Mammary epithelial cell (primary cell): ENCODE measurements around the gene ELAVL2.

ENCODE experiments used
- EZH2 ChIP-seq: IDR thresholded peaks from 2 replicates; pipeline ENCODE4 v1.6.1; 2012; ENCODE audit warnings: low read length, inconsistent platforms, borderline replicate concordance
- TF ChIP-seq, protein P1 (sequence below), 2 donors: IDR thresholded peaks in 1 of 2; conservative IDR thresholded peaks in 1 of 2; 2 replicates each; pipeline ENCODE4 v1.5.1; 2011 to 2012; ENCODE audit warnings: inconsistent platforms in 2 of 2, low read length in 2 of 2, mild to moderate bottlenecking in 2 of 2, control low read depth in 1 of 2, low read depth in 1 of 2; ENCODE audit not compliant: insufficient read depth in 1 of 2; ENCODE audit errors: extremely low read depth in 1 of 2

DNA sequence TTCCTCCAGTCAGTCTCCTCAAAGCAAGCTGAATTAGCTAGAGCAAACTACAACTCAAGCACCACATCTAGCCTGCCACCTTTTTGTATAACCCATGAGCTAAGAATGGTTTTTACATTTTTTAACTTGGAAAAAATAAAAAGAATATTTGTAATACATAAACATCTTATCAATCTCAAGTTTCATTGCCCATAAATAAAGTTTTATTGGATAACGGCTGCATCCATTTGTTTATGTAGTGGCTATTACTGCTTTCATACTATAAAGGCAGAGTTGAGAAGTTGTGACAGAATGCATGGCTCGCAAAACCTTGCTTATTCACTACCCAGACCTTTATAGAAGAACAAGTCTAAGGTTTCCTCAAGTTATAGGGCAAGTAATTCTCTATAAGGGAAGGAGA, 95.7 kb downstream of the ELAVL2 start:
- TF ChIP-seq, protein P1, sequence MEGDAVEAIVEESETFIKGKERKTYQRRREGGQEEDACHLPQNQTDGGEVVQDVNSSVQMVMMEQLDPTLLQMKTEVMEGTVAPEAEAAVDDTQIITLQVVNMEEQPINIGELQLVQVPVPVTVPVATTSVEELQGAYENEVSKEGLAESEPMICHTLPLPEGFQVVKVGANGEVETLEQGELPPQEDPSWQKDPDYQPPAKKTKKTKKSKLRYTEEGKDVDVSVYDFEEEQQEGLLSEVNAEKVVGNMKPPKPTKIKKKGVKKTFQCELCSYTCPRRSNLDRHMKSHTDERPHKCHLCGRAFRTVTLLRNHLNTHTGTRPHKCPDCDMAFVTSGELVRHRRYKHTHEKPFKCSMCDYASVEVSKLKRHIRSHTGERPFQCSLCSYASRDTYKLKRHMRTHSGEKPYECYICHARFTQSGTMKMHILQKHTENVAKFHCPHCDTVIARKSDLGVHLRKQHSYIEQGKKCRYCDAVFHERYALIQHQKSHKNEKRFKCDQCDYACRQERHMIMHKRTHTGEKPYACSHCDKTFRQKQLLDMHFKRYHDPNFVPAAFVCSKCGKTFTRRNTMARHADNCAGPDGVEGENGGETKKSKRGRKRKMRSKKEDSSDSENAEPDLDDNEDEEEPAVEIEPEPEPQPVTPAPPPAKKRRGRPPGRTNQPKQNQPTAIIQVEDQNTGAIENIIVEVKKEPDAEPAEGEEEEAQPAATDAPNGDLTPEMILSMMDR (conservative IDR thresholded peaks at IDR 0.05 in 1 of 2, IDR thresholded peaks at IDR 0.05 in 1 of 2; ENCODE audit: extremely low read depth in 1 of 2, insufficient read depth in 1 of 2, low read depth in 1 of 2, low read length in 2 of 2), result no peak
- no peak for TF ChIP-seq EZH2
